Right lobe of liver (tissue), 6 donors: Measurements from ENCODE around the gene TMEM140. TPM values are rescaled to one million over a fixed set of nuclear protein-coding genes. Genes with fewer than 3 reads are reported as not detected.

ENCODE experiments used
- ATAC-seq, 4 donors: fragments of 200-7000 bp; cut with Tn5 transposase; one replicate each; pipeline ENCODE4 v1.9.1; 2020; ENCODE audit warnings: mild to moderate bottlenecking in 4 of 4, moderate library complexity in 4 of 4
- DNase-seq, 3 donors: peaks; one replicate each; pipeline ENCODE4 v3.0.0-alpha.2; 2020
- H3K27ac ChIP-seq, 3 donors: fragments of 200-600 bp; one replicate each; pipeline ENCODE4 v1.8.0; 2022
- H3K27me3 ChIP-seq, 2 donors: fragments of 200-600 bp; one replicate each; pipeline ENCODE4 v1.8.0; 2022
- H3K36me3 ChIP-seq, 4 donors: fragments of 200-600 bp; sonication (generic) in 1 of 4; one replicate each; pipeline versions ENCODE4 v1.5.1 to v1.8.0; 2017 to 2022; ENCODE audit warnings: control low read depth in 1 of 4
- H3K4me1 ChIP-seq, 4 donors: fragments of 200-600 bp; sonication (generic) in 1 of 4; one replicate each; pipeline versions ENCODE4 v1.5.1 to v1.8.0; 2017 to 2022; ENCODE audit warnings: control low read depth in 1 of 4
- H3K4me3 ChIP-seq, 3 donors: fragments of 200-600 bp; one replicate each; pipeline ENCODE4 v1.8.0; 2022
- H3K9me3 ChIP-seq, 4 donors: fragments of 200-600 bp; sonication (generic) in 1 of 4; one replicate each; pipeline versions ENCODE4 v1.5.1 to v1.8.0; 2017 to 2022; ENCODE audit warnings: control low read depth in 1 of 4
- CTCF ChIP-seq, 4 donors: fragments of 200-600 bp in 3 of 4; fragments of 450-650 bp in 1 of 4; IDR thresholded peaks; one replicate each; pipeline versions ENCODE4 v1.5.1 to v1.8.0; 2016 to 2022; ENCODE audit warnings: antibody characterized with exemption in 4 of 4, mild to moderate bottlenecking in 2 of 4
- POLR2A ChIP-seq: fragments of 450-650 bp; IDR thresholded peaks from one replicate; pipeline ENCODE4 v1.6.1; 2017; ENCODE audit warnings: antibody characterized with exemption, mild to moderate bottlenecking
- WGBS: methylation state at CpG from one replicate; pipeline ENCODE4 v1.1.6; 2018; ENCODE audit warnings: low coverage, low lambda C conversion rate; ENCODE audit not compliant: insufficient coverage; ENCODE audit errors: missing lambda C conversion rate; 5-methylcytosine and 5-hydroxymethylcytosine counted together
- intact Hi-C, 2 donors: fragments of 100-400 bp; cut with DNase I; formaldehyde crosslinking; loops; one replicate each; pipeline versions ENCODE4 v1.11.2 to v1.14.1; 2022
- total RNA-seq, 6 experiments: library from RNA; depleted of rRNA in 2 of 6; stranded (reverse); fragments of >200 nt in 2 of 6; fragmentation: NEBNext Ultra II Directional in 3 of 6; extraction: Animal tissue kit (Norgen Biotek cat#: 25700) in 3 of 6; gene quantifications; one replicate each; pipeline versions ENCODE4 v1.1.0 to v1.2.4, GENCODE V29; 2016 to 2023
- donor health status: DM: no; HTN: yes; CAD: no.
- donor health status: DM: no; HTN: no; CAD: no.
- donor health status: DM: no; HTN: no; CAD: no.
- donor health status: DM: no; HTN: yes; CAD: no.
- donor health status: DM: no; HTN: yes; CAD: no.

Gene TMEM140
- total RNA-seq, 6 experiments from 2014 or later, result 31.2 to 58.9 (median 37.4) TPM

GRCh38 chr7:135152442-135152841, 4.6 kb downstream of the TMEM140 start:
- no peak overlapping the region for H3K4me3 ChIP-seq
- H3K36me3 ChIP-seq, result peaks cover 0 to 2% (median 0%) of the 10 kb centered on the region in 4 donors
- no peaks in the 10 kb centered on the region for H3K27me3 ChIP-seq
- no peak for ATAC-seq
- intact Hi-C loops, result no loop called here
- no peak for DNase-seq
- H3K9me3 ChIP-seq, result no peaks in the 10 kb centered on the region
- peaks cover 0 to 38% (median 3%) of the 10 kb centered on the region in 4 donors for H3K4me1 ChIP-seq
- no peak for TF ChIP-seq CTCF (IDR thresholded peaks at IDR 0.05)
- TF ChIP-seq POLR2A, result no peak
- WGBS, result 73% methylated on average over 1 of the region's 1 CpG
- peak overlapping the region; percentile 94 to 99 (median 98) for H3K27ac ChIP-seq

DNA sequence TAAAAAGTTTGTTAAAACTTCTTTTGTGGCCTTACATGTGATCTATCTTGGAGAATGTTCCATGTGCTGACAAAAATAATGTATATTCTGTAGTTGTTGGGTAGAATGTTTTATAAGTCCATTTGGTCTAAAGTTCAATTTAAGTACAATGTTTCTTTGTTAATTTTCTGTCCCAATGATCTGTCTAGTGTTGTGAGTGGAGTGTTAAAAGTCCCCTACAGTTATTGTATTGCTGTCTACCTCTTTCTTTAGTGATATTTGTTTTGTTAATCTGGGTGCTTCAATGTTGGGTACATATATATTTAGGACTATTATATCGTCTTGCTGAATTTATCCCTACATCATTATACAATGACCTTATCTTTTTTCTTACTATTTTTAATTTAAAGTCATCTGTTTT, 6.9 kb downstream of the TMEM140 start:
- 85% methylated on average over 1 of the region's 1 CpG for WGBS

DNA sequence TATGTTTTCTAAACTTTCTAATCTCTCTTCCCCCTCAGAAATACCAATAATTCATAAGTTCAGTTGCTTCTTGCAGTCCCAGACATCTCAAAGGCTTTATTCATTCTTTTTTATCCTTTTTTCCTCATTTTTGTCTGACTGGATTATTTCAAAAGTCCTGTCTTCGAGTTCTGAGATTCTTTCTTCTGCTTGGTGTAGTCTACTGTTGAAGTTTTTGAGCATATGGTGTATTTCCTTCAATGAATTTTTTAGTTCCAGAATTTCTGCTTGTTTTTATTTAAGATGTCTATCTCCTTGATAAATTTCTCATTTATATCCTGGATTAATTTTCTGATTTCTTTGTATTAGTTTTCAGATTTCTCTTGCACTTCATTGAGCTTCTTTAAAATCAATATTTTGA, 8.4 kb downstream of the TMEM140 start:
- Histone ChIP-seq H3K36me3 (peaks cover 0 to 2% (median 0%) of the 10 kb centered on the region in 4 donors), H3K27ac (no peak overlapping the region), H3K27me3 (no peaks in the 10 kb centered on the region), H3K4me3 (no peak overlapping the region), H3K9me3 (no peaks in the 10 kb centered on the region), H3K4me1 (peaks cover 0 to 70% (median 12%) of the 10 kb centered on the region in 4 donors)
- ATAC-seq (no peak), DNase-seq (no peak)
- intact Hi-C loops, result no loop called here
- 92% methylated on average over 1 of the region's 1 CpG for whole genome bisulfite sequencing
- TF ChIP-seq POLR2A, result no peak
- TF ChIP-seq CTCF (IDR thresholded peaks at IDR 0.05), result no peak

More for the DNA sequence above, 6.9 kb downstream of the TMEM140 start:
- Histone ChIP-seq H3K4me1 (peaks cover 0 to 60% (median 10%) of the 10 kb centered on the region in 4 donors), H3K9me3 (no peaks in the 10 kb centered on the region), H3K27me3 (no peaks in the 10 kb centered on the region), H3K36me3 (peaks cover 0 to 2% (median 0%) of the 10 kb centered on the region in 4 donors), H3K27ac (no peak overlapping the region), H3K4me3 (no peak overlapping the region)
- ATAC-seq, result no peak
- TF ChIP-seq POLR2A, result no peak
- TF ChIP-seq CTCF (IDR thresholded peaks at IDR 0.05), result no peak
- no peak for DNase-seq
- intact Hi-C loops, result no loop called here

GRCh38 chr7:135158141-135158655, 10.3 kb downstream of the TMEM140 start:
- TF ChIP-seq POLR2A (no peak), CTCF (IDR thresholded peaks at IDR 0.05) (no peak)
- peak overlapping the region in 2 of 3 donors; percentile 48 to 68 for H3K27ac ChIP-seq
- H3K4me1 ChIP-seq, result peaks cover 0 to 60% (median 12%) of the 10 kb centered on the region in 4 donors
- no peaks in the 10 kb centered on the region for H3K27me3 ChIP-seq
- no peak for ATAC-seq
- no CpG with 5 or more reads among the region's 1 CpG for WGBS
- no peak for DNase-seq
- H3K9me3 ChIP-seq, result no peaks in the 10 kb centered on the region
- H3K4me3 ChIP-seq, result no peak overlapping the region
- H3K36me3 ChIP-seq, result peaks cover 0 to 3% (median 0%) of the 10 kb centered on the region in 4 donors
- intact Hi-C loops, result no loop called here
